Transverse colon (tissue), 4 donors: Measurements from ENCODE around the gene RAI2. TPM values are rescaled to one million over a fixed set of nuclear protein-coding genes. Genes with fewer than 3 reads are reported as not detected.
A peak's percentile ranks its signal among the peaks of the same experiment; 100 is the strongest.

Experiments
- DNase-seq: peaks from one replicate; pipeline ENCODE4 v3.0.0-alpha.2; 2019
- H3K27ac ChIP-seq, 4 donors: fragments of 200-600 bp; sonication (generic); 2 replicates each; pipeline ENCODE4 v1.5.1; 2016 to 2018; ENCODE audit warnings: inconsistent platforms in 4 of 4
- H3K27me3 ChIP-seq: fragments of 200-600 bp; sonication (generic); 2 replicates; pipeline ENCODE4 v1.5.1; 2017; ENCODE audit warnings: inconsistent platforms
- H3K36me3 ChIP-seq, 4 donors: fragments of 200-600 bp; sonication (generic); 2 replicates each; pipeline ENCODE4 v1.5.1; 2017 to 2019; ENCODE audit warnings: inconsistent platforms in 4 of 4
- H3K4me1 ChIP-seq, 4 donors: fragments of 200-600 bp; sonication (generic); 2 replicates each; pipeline ENCODE4 v1.5.1; 2017 to 2020; ENCODE audit warnings: inconsistent platforms in 4 of 4
- H3K4me3 ChIP-seq, 4 donors: fragments of 200-600 bp; sonication (generic); 1 replicate in 1 of 4; 2 replicates in 3 of 4; pipeline versions ENCODE4 v1.5.1 to v1.6.1; 2017 to 2019; ENCODE audit warnings: inconsistent platforms in 4 of 4
- H3K9me3 ChIP-seq, 2 donors: fragments of 200-600 bp; sonication (generic); 2 replicates each; pipeline ENCODE4 v1.5.1; 2017 to 2019; ENCODE audit warnings: inconsistent platforms in 2 of 2
- EP300 ChIP-seq: sonication (generic); formaldehyde crosslinking; IDR thresholded peaks from one replicate; pipeline ENCODE4 v1.6.1; 2017; ENCODE audit warnings: antibody characterized with exemption, low read depth
- POLR2A ChIP-seq: fragments of 450-650 bp; IDR thresholded peaks from one replicate; pipeline ENCODE4 v1.6.1; 2016; ENCODE audit warnings: antibody characterized with exemption, mild to moderate bottlenecking, moderate library complexity
- POLR2AphosphoS5 ChIP-seq, 3 donors: sonication (generic); formaldehyde crosslinking; IDR thresholded peaks; one replicate each; pipeline ENCODE4 v1.6.1; 2016; ENCODE audit warnings: antibody characterized with exemption in 3 of 3
- WGBS, 2 donors: methylation state at CpG; one replicate each; pipeline ENCODE4 v1.1.5; 2018; ENCODE audit warnings: low coverage in 1 of 2; 5-methylcytosine and 5-hydroxymethylcytosine counted together
- in situ Hi-C, 4 donors: fragments of 200-750 bp; cut with MboI; loops; one replicate each; pipeline versions ENCODE4 v1.15.0 to v1.15.1; 2017; ENCODE audit warnings: low sequenced_read_pairs in 3 of 4, low pct_ligation_motif_present in 1 of 4, low pct_unique_long_range_greater_than_20kb in 1 of 4
- intact Hi-C: fragments of 100-400 bp; cut with DNase I; formaldehyde crosslinking; loops from one replicate; pipeline ENCODE4 v1.15.1; 2023; ENCODE audit warnings: low total_unique reads
- total RNA-seq, 4 donors: library from RNA; depleted of rRNA; stranded (reverse); fragments of >200 nt; gene quantifications; one replicate each; pipeline ENCODE4 v1.1.0, GENCODE V29; 2016
- TF ChIP-seq, protein P1 (sequence below), 5 experiments: fragments of 200-600 bp in 3 of 5; fragments of 450-650 bp in 2 of 5; sonication (generic) in 3 of 5; IDR thresholded peaks; 1 replicate in 2 of 5; 2 replicates in 3 of 5; pipeline ENCODE4 v1.5.1; 2016 to 2017; ENCODE audit warnings: antibody characterized with exemption in 5 of 5, inconsistent platforms in 3 of 5, mild to moderate bottlenecking in 2 of 5, moderate library complexity in 1 of 5

The RAI2 gene
- total RNA-seq, 4 donors from 2014 or later = 4.0 to 16.5 (median 11.0) TPM

GRCh38 chrX:17830211-17830610 lies 30.9 kb downstream of the RAI2 start:
- H3K9me3 ChIP-seq = no peaks in the 10 kb centered on the region
- TF ChIP-seq POLR2A = no peak
- TF ChIP-seq EP300 = no peak
- TF ChIP-seq POLR2AphosphoS5 (IDR thresholded peaks at IDR 0.05) = no peak
- in situ Hi-C loops = no loop called here
- H3K36me3 ChIP-seq = no peaks in the 10 kb centered on the region
- no peaks in the 10 kb centered on the region for H3K27me3 ChIP-seq
- H3K27ac ChIP-seq = peak overlapping the region in 2 of 4 donors; percentile 28 to 36
- H3K4me3 ChIP-seq = no peak overlapping the region
- intact Hi-C loops = no loop called here
- no peak for DNase-seq
- peaks cover 0 to 20% (median 4%) of the 10 kb centered on the region in 4 donors for H3K4me1 ChIP-seq
- 41 to 50% methylated on average over 1 of the region's 1 CpG for WGBS, 2 donors

DNA sequence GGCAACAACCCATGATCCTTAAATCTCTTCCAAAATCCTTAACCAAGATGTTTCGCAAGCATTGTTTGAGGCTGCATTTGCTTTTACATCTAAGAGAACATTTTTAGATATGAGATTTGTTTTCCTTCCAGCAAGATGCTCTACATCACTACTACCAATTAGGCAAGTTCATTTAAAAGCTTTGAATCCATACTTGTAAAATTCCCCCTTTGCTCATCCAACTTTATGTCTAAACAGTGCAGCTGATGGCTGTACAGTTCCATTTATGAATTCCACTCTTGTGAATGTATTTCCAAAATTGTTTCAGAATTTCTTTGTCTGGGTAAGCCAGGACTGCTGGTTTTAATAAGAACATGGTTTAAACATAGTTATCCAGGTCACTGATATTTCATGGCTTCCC lies 31.5 kb downstream of the RAI2 start:
- WGBS, 2 donors = 92% methylated on average over 1 of the region's 1 CpG; no CpG with 5 or more reads in 1 of the 2 donors
- in situ Hi-C loops (loop anchor here in 1 of 4 donors (10.0 kb wide), 1 partner anchor 65 kb away; no protein-coding TSS in a partner anchor), intact Hi-C loops (no loop called here)
- DNase-seq = no peak
- Histone ChIP-seq H3K9me3 (no peaks in the 10 kb centered on the region), H3K4me1 (peaks cover 0 to 20% (median 4%) of the 10 kb centered on the region in 4 donors), H3K27me3 (no peaks in the 10 kb centered on the region), H3K4me3 (no peak overlapping the region), H3K36me3 (no peaks in the 10 kb centered on the region), H3K27ac (peak overlapping the region in 2 of 4 donors; percentile 13 to 28)
- TF ChIP-seq POLR2A (no peak), POLR2AphosphoS5 (IDR thresholded peaks at IDR 0.05) (no peak), EP300 (no peak)
- TF ChIP-seq, protein P1, sequence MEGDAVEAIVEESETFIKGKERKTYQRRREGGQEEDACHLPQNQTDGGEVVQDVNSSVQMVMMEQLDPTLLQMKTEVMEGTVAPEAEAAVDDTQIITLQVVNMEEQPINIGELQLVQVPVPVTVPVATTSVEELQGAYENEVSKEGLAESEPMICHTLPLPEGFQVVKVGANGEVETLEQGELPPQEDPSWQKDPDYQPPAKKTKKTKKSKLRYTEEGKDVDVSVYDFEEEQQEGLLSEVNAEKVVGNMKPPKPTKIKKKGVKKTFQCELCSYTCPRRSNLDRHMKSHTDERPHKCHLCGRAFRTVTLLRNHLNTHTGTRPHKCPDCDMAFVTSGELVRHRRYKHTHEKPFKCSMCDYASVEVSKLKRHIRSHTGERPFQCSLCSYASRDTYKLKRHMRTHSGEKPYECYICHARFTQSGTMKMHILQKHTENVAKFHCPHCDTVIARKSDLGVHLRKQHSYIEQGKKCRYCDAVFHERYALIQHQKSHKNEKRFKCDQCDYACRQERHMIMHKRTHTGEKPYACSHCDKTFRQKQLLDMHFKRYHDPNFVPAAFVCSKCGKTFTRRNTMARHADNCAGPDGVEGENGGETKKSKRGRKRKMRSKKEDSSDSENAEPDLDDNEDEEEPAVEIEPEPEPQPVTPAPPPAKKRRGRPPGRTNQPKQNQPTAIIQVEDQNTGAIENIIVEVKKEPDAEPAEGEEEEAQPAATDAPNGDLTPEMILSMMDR (IDR thresholded peaks at IDR 0.05) = no peak

DNA sequence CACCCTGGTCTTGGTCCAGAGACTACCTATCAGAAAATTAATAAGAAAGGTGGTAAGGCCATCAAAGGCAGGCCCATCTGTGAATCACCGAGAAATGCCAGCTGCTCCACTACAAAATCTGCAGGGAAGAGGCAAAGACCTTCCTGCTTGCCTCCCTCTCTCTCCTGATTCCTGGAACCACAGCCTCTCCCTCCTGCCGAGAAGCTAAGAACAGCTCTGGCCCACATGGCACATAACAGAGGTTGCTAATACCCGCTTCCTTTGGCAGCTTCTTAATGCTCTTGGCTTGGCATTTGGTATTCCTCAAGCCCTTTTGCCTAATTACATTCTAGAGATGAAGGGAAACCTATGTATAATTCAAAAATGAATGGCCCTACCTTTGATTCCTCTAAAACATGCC lies 32.9 kb downstream of the RAI2 start:
- Histone ChIP-seq H3K9me3 (no peaks in the 10 kb centered on the region), H3K27ac (no peak overlapping the region), H3K27me3 (no peaks in the 10 kb centered on the region), H3K36me3 (no peaks in the 10 kb centered on the region), H3K4me3 (no peak overlapping the region), H3K4me1 (peaks cover 0 to 18% (median 2%) of the 10 kb centered on the region in 4 donors)
- intact Hi-C loops (no loop called here), in situ Hi-C loops (loop anchor here in 1 of 4 donors (10.0 kb wide), 1 partner anchor 63 kb away; no protein-coding TSS in a partner anchor)
- WGBS, 2 donors = 67 to 76% methylated on average over 1 to 3 of the region's 3 CpGs
- TF ChIP-seq, protein P1 (IDR thresholded peaks at IDR 0.05) = no peak
- TF ChIP-seq EP300 = no peak
- TF ChIP-seq POLR2AphosphoS5 (IDR thresholded peaks at IDR 0.05) = no peak
- TF ChIP-seq POLR2A = no peak
- no peak for DNase-seq

DNA sequence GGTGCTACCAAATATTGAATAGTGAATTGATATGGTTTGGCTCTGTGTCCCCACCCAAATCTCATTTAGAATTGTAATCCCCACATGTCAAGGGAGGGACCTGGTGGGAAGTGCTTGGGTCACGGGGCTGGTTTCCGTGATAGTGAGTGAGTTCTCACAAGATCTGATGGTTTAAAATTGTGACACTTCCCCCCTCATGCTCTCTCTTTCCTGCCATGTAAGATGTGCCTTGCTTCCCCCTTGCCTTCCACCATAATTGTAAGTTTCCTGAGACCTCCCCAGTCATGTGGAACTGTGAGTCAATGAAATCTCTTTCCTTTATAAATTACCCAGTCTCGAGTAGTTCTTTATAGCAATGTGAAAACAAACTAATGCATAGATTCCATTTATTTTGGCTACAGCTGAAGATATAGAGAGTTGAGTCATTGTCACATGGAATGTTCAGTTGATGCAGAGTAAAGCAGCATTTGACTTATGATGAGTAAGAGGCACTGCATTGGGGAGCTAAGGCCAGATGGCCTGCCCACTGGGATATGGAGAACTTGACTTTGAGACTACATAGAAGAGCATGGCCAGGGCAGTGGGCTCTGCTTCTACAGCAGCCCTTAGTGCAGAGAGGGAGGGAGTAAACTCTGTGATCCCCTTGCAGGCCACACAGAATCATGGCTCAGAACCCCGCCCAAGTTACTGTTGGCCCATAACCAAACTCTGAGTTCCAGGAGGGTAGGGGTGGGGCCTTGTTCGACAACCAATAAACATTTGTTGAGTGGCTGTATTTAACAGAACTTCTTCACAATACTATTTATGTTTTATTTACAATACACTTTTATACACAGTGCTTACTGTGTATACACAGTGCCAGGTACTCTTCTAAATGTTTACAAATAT lies 34.2 kb downstream of the RAI2 start:
- in situ Hi-C loops (loop anchor here in 1 of 4 donors (10.0 kb wide), 1 partner anchor 62 kb away; no protein-coding TSS in a partner anchor), intact Hi-C loops (no loop called here)
- Histone ChIP-seq H3K27me3 (no peaks in the 10 kb centered on the region), H3K4me1 (peaks cover 0 to 16% (median 2%) of the 10 kb centered on the region in 4 donors), H3K4me3 (no peak overlapping the region), H3K27ac (no peak overlapping the region), H3K36me3 (no peaks in the 10 kb centered on the region), H3K9me3 (no peaks in the 10 kb centered on the region)
- 20 to 61% methylated on average over 1 to 5 of the region's 5 CpGs for whole genome bisulfite sequencing, 2 donors
- peak; percentile 36 for DNase-seq
- no peak for TF ChIP-seq EP300
- TF ChIP-seq POLR2AphosphoS5 (IDR thresholded peaks at IDR 0.05) = no peak
- no peak for TF ChIP-seq POLR2A
- TF ChIP-seq, protein P1 (IDR thresholded peaks at IDR 0.05) = no peak
